SK-N-SH treated with all-trans-retinoic acid at 6 μM for 48 hours (cell line): ENCODE data around the gene ZSWIM6.

Experiments
- ATAC-seq: fragments of 200-7000 bp; cut with Tn5 transposase; 3 replicates; pipeline ENCODE4 v1.9.1; 2020; ENCODE audit warnings: mild to moderate bottlenecking, moderate library complexity
- ARNTL ChIP-seq: fragments of 450-650 bp; formaldehyde crosslinking; IDR thresholded peaks from 2 replicates; pipeline ENCODE4 v1.5.0; 2020; ENCODE audit warnings: low read depth, mild to moderate bottlenecking, moderate library complexity, borderline replicate concordance
- BACH2 ChIP-seq: fragments of 250-450 bp; sonication (Bioruptor Pico); IDR thresholded peaks from 2 replicates; pipeline ENCODE4 v1.9.0; 2021; ENCODE audit warnings: mild to moderate bottlenecking, borderline replicate concordance
- CREB5 ChIP-seq: fragments of 250-450 bp; sonication (Bioruptor Pico); IDR thresholded peaks from 2 replicates; pipeline ENCODE4 v1.5.1; 2020; ENCODE audit warnings: low read depth, mild to moderate bottlenecking, moderate library complexity
- CSDC2 ChIP-seq: fragments of 250-450 bp; sonication (Bioruptor Pico); IDR thresholded peaks from 2 replicates; pipeline ENCODE4 v1.5.0; 2020; ENCODE audit warnings: mild to moderate bottlenecking, moderate library complexity
- CSRNP3 ChIP-seq: fragments of 250-450 bp; sonication (Bioruptor Pico); IDR thresholded peaks from 2 replicates; pipeline ENCODE4 v1.5.1; 2021; ENCODE audit warnings: mild to moderate bottlenecking, moderate library complexity
- ESRRG ChIP-seq: fragments of 250-450 bp; sonication (Bioruptor Pico); IDR thresholded peaks from 2 replicates; pipeline ENCODE4 v1.6.1; 2021; ENCODE audit warnings: mild to moderate bottlenecking
- GLIS3 ChIP-seq: fragments of 250-450 bp; sonication (Bioruptor Pico); IDR thresholded peaks from 2 replicates; pipeline ENCODE4 v1.5.0; 2020; ENCODE audit warnings: mild to moderate bottlenecking, moderate library complexity
- OSR1 ChIP-seq: fragments of 250-450 bp; sonication (Bioruptor Pico); IDR thresholded peaks from 2 replicates; pipeline ENCODE4 v1.8.0; 2022; ENCODE audit warnings: moderate library complexity, mild to moderate bottlenecking, inconsistent platforms
- PATZ1 ChIP-seq: fragments of 250-450 bp; sonication (Bioruptor Pico); IDR thresholded peaks from 2 replicates; pipeline ENCODE4 v1.8.0; 2020; ENCODE audit warnings: mild to moderate bottlenecking, moderate library complexity, borderline replicate concordance
- POU6F1 ChIP-seq: fragments of 250-450 bp; sonication (Bioruptor Pico); IDR thresholded peaks from 2 replicates; pipeline ENCODE4 v1.8.0; 2021; ENCODE audit warnings: low read depth, mild to moderate bottlenecking, moderate library complexity, borderline replicate concordance
- PPARA ChIP-seq: fragments of 250-450 bp; sonication (Bioruptor Pico); IDR thresholded peaks from 2 replicates; pipeline ENCODE4 v1.5.0; 2020; ENCODE audit warnings: mild to moderate bottlenecking, borderline replicate concordance
- RARB ChIP-seq: fragments of 250-450 bp; sonication (Bioruptor Pico); IDR thresholded peaks from 2 replicates; pipeline ENCODE4 v1.8.0; 2021; ENCODE audit warnings: mild to moderate bottlenecking, moderate library complexity
- SNAI2 ChIP-seq: fragments of 250-450 bp; sonication (Bioruptor Pico); IDR thresholded peaks from 2 replicates; pipeline ENCODE4 v1.5.0; 2020; ENCODE audit warnings: mild to moderate bottlenecking, moderate library complexity
- TCF4 ChIP-seq: fragments of 250-450 bp; sonication (Bioruptor Pico); IDR thresholded peaks from 2 replicates; pipeline ENCODE4 v1.8.0; 2021; ENCODE audit warnings: mild to moderate bottlenecking, moderate library complexity, borderline replicate concordance
- TSHZ2 ChIP-seq: fragments of 250-450 bp; sonication (Bioruptor Pico); IDR thresholded peaks from 2 replicates; pipeline ENCODE4 v1.5.0; 2020; ENCODE audit warnings: mild to moderate bottlenecking, moderate library complexity
- ZFP3 ChIP-seq: fragments of 250-450 bp; sonication (Bioruptor Pico); IDR thresholded peaks from 2 replicates; pipeline ENCODE4 v1.5.0; 2020; ENCODE audit warnings: mild to moderate bottlenecking, moderate library complexity
- ZNF565 ChIP-seq: fragments of 450-650 bp; formaldehyde crosslinking; conservative IDR thresholded peaks from 2 replicates; pipeline ENCODE4 v1.5.0; 2020; ENCODE audit warnings: low read depth, mild to moderate bottlenecking, moderate library complexity
- ZNF70 ChIP-seq: fragments of 450-650 bp; formaldehyde crosslinking; IDR thresholded peaks from 2 replicates; pipeline ENCODE4 v1.5.0; 2020; ENCODE audit warnings: mild to moderate bottlenecking, moderate library complexity

ZSWIM6 gene

GRCh38 chr5:61549530-61549929, 217.5 kb downstream of the ZSWIM6 start:
- ATAC-seq = no peak
- TF ChIP-seq TSHZ2 = no peak
- no peak for TF ChIP-seq ZFP3 (CRISPR knock-in tag)
- no peak for TF ChIP-seq SNAI2 (CRISPR knock-in tag)
- no peak for TF ChIP-seq ESRRG (CRISPR knock-in tag)
- no peak for TF ChIP-seq POU6F1 (CRISPR knock-in tag)
- TF ChIP-seq OSR1 (CRISPR knock-in tag) = no peak
- TF ChIP-seq CREB5 = no peak
- no peak for TF ChIP-seq ARNTL
- TF ChIP-seq PATZ1 (CRISPR knock-in tag) = no peak

GRCh38 chr5:61551637-61552313, 219.7 kb downstream of the ZSWIM6 start:
- no peak for TF ChIP-seq CSDC2 (CRISPR knock-in tag)
- TF ChIP-seq ESRRG (CRISPR knock-in tag) = no peak
- TF ChIP-seq ZFP3 (CRISPR knock-in tag) = no peak
- TF ChIP-seq, all 23 proteins: peak for 0
- ATAC-seq = no peak

- ATAC-seq = no peak
- TF ChIP-seq ZNF565 (CRISPR knock-in tag) (no peak), ZNF70 (no peak), CREB5 (no peak), PPARA (CRISPR knock-in tag) (no peak), GLIS3 (CRISPR knock-in tag) (no peak), POU6F1 (CRISPR knock-in tag) (no peak), BACH2 (CRISPR knock-in tag) (no peak), SNAI2 (CRISPR knock-in tag) (no peak), TCF4 (CRISPR knock-in tag) (no peak), ARNTL (no peak), ESRRG (CRISPR knock-in tag) (no peak), OSR1 (CRISPR knock-in tag) (no peak), CSRNP3 (no peak), PATZ1 (CRISPR knock-in tag) (no peak), RARB (no peak), TSHZ2 (no peak), CSDC2 (CRISPR knock-in tag) (no peak)
These were observed 227.1 kb downstream of the ZSWIM6 start for GRCh38 chr5:61559146-61559545.
